Amniotic stem cell (primary cell): Measurements from ENCODE around the gene MEPCE.

ENCODE experiments used
- DNase-seq: peaks from one replicate; lab custom pipeline; 2025; lab: John Stamatoyannopoulos, UW

The MEPCE gene

GRCh38 chr7:100407285-100408180 lies 22.1 kb upstream of the MEPCE start:
- peak; percentile 69 for DNase-seq

- DNase-seq, result no peak
These were observed 18.5 kb upstream of the MEPCE start for GRCh38 chr7:100411101-100411500.

GRCh38 chr7:100413346-100413745 lies 16.3 kb upstream of the MEPCE start:
- no peak for DNase-seq

- no peak for DNase-seq
These were observed 15.7 kb upstream of the MEPCE start for GRCh38 chr7:100413889-100414288.

GRCh38 chr7:100415448-100415847 lies 14.2 kb upstream of the MEPCE start:
- no peak for DNase-seq

GRCh38 chr7:100418930-100419659 lies 10.5 kb upstream of the MEPCE start:
- DNase-seq, result peak; percentile 4

GRCh38 chr7:100419660-100420226 lies 9.9 kb upstream of the MEPCE start:
- no peak for DNase-seq

- no peak for DNase-seq
These were observed 6.3 kb upstream of the MEPCE start for GRCh38 chr7:100423315-100423714.

GRCh38 chr7:100425347-100425746 lies 4.3 kb upstream of the MEPCE start:
- no peak for DNase-seq

- DNase-seq, result no peak
These were observed 3.1 kb upstream of the MEPCE start for GRCh38 chr7:100426516-100426915.

GRCh38 chr7:100427762-100428198 lies 1.9 kb upstream of the MEPCE start:
- no peak for DNase-seq

GRCh38 chr7:100428199-100428966 lies 1.2 kb upstream of the MEPCE start, which contains the start of gene ZCWPW1:
ZCWPW1 (minus strand) TSS chr7:100428703; CDS start chr7:100420649, 8,054 bp downstream.
- DNase-seq, result peak; percentile 91

- DNase-seq, result peak; percentile 100
These were observed 529 bp upstream of the MEPCE start for GRCh38 chr7:100428967-100429636.

- no peak for DNase-seq
These were observed 1.1 kb downstream of the MEPCE start for GRCh38 chr7:100430493-100431285.

GRCh38 chr7:100431286-100431735 lies 1.7 kb downstream of the MEPCE start:
- DNase-seq, result no peak

GRCh38 chr7:100432053-100432452 lies 2.4 kb downstream of the MEPCE start:
- DNase-seq, result no peak

- no peak for DNase-seq
These were observed 3.1 kb downstream of the MEPCE start for GRCh38 chr7:100432621-100433275.

- DNase-seq, result no peak
These were observed 3.6 kb downstream of the MEPCE start for GRCh38 chr7:100433276-100433591.

GRCh38 chr7:100433592-100434296 lies 4.1 kb downstream of the MEPCE start:
- DNase-seq, result no peak
